Activated CD4-positive, alpha-beta T cell treated with anti-CD3 and anti-CD28 coated beads for 4 hours (primary cell): Measurements from ENCODE around the gene SCN4B.

ENCODE experiments used
- DNase-seq, 2 donors: peaks; one replicate each; pipeline ENCODE4 v3.0.0-alpha.2; 2020

Gene SCN4B

GRCh38 chr11:118172356-118172755, 19.7 kb upstream of the SCN4B start:
- no peak for DNase-seq

DNA sequence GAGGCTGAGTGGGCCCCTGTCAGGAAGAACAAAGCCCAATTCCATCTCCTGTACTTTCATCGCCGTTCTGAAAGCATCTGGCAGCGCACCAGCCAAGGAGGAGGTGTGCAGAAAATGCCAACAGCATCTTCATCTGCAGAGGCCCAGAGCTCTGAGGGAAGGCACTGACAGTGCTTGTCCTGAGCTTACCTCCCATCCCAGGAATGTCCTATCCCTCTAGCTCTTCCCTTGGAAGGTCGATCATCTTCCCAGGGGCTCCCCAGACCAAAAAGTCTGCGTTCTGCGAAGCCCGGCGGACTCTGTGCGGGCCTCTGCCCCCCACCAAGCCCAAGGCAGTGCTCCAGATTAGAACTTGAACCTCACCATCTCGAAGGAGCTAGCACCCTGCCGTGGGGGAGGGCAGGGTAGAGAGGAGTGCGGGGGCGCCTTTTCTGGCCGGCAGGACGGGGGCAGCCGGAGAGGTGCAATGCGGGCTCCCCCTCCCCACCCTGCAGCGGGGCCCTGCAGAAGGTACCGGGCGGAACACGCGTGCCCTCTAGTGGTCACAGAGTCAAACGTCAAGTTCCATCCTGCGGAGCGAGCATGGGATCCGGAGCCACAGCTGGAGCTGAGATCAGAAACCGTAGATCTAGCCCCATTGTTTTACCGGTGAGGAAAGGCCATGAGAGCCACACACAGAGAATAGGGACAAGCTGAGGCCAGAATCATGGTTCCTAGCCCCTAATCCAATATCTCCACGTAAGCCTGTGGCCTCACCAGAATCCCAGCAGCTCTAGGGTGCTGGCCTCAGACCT, 18.8 kb upstream of the SCN4B start:
- peak; percentile 70 for DNase-seq

DNA sequence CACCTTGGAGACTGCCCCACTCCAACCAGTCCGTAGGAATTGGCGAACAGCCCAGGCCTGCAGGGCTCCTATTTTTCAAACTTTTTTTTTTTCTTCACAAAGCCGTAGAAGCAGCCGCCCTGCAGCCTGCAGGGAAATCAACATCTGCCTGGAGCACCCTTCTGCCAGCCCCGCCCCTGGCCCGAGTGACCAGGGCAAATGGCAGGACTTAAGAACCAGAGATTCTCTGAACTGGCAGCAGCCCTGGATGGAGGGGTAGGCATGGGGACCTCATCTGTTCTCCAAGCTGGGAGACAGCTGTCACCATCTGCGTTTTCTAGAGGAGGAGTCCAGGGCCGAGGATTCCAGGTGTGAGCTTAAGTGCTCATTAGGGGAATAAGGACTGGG, 18.3 kb upstream of the SCN4B start:
- no peak for DNase-seq

GRCh38 chr11:118170231-118170630, 17.6 kb upstream of the SCN4B start:
- DNase-seq: no peak

DNA sequence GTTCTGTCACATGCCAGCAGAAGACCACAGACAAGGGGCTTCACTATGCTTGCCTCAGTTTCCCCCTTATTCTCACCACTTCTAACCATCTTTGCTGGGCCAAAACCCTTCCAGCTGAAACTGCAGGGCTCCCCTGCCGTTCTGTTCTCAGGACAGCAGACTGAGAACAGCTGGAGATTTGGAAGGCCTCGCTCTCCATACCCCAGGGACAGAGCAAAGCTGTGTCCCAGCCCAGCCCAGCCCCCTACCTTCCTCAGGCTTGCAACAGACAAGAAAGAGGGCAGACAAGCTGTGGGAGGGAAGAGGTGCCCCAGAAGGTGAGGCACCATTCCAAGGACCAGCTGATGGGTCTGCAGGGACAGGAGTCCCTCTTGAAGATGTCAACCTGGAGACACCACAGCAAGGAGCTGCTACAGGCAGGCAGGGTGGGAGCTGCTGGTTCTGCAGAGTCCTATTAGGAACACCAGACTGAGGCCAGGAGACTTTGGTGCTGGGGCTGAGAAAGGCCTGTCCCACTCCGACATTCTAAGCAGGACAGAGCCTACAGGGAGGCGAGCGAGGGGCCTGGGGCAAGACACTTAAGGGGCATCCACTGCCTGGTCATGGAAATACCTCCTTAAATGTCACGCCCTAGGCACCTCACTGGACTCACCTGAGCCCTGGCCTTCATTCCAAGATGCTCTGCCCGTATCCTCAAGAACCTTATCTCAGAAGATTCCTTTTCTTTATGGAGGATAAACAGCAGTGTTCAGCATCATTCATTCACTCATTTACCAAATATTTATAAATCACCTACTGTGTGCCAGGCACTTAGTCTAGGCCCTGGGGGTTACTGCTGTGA, 16.9 kb upstream of the SCN4B start:
- DNase-seq: no peak

GRCh38 chr11:118168751-118169150, 16.1 kb upstream of the SCN4B start:
- DNase-seq: no peak

DNA sequence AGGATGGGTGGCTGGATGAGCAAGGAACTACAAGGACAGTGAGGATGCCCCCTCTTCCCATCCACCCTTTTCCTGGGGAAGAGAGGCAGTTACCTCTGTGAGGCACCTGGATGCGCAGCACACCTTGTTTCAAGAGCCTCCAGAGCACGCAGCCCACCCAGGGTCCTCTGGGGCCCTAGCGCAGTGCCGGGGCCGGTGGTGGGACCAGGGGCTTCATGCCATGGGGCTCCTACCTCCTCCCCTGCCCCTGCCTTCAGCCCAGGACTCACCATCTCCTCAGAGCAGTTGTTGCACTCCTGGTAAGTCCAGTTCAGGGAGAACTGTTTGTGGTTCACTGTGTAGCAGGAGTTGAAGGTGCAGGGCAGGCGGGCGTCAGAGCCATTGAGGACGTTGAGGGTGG, 15.7 kb upstream of the SCN4B start:
- DNase-seq: no peak

GRCh38 chr11:118167906-118168305, 15.3 kb upstream of the SCN4B start:
- DNase-seq: no peak

GRCh38 chr11:118167253-118167652, 14.6 kb upstream of the SCN4B start:
- DNase-seq: no peak

DNA sequence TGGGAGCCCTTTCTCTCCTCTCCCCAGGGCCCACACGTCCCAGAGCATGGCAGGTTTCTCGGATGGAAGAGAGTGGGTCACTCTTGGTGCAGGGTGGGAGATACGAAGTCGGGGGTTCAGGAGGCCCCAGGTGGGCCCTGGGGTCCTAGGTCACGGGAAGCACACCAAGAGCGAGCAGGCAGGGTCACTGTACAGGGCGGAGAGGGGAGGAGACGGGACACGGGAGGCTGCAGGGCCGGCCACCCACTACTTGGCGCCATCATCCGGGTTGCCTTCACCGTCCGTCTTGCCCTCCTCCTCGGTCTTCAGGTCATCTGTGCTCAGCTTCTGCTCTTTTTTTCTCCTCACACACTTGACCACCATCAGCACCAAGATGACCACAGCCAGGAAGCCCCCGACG, 14.0 kb upstream of the SCN4B start:
- no peak for DNase-seq

DNA sequence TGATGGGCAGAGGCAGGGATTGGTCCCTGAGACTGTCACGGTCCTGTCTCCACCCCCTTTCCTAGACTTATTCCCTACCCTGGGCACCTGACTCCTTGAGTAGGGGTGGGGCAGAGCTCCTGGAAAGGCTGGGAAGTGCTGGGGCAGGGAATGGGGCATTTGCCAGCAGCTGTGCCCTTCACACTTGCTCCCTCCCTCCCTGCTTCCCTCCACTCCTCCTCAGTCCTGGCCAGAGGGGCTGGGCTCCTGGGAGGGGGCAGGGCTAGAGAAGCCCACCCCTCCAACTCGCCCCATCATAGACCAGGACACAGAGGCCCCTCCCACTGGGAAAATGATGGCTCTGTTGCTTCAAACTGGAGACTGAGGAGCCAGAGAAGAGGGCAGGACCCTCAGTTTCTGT, 12.3 kb upstream of the SCN4B start:
- DNase-seq: no peak

DNA sequence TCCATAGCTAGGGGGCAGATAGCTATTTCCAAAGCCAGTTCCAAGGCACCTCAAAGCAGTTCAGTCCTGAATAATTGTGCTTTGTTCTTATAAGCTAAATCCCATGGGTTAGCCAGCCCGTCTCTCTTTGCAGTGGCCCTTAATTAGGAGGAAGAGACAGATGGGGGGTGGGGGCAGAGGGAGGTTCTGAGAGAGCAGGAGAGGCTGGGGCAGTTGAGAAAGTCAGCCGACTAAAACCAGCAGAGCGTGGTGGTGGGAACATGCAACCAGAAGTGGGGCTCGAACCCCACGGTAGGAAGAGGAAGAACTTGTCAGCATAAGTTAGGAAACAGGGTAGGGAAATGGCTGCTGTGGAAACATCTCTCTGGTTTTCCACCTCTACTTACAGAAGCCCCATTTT, 10.9 kb upstream of the SCN4B start:
- DNase-seq: no peak

GRCh38 chr11:118162846-118163245, 10.2 kb upstream of the SCN4B start:
- DNase-seq: no peak

- no peak for DNase-seq
Observed at GRCh38 chr11:118161786-118162185, 9.2 kb upstream of the SCN4B start.

GRCh38 chr11:118157186-118157895, 4.7 kb upstream of the SCN4B start:
- no peak for DNase-seq

- no peak for DNase-seq
Observed at GRCh38 chr11:118156531-118157185, 4.0 kb upstream of the SCN4B start.

DNA sequence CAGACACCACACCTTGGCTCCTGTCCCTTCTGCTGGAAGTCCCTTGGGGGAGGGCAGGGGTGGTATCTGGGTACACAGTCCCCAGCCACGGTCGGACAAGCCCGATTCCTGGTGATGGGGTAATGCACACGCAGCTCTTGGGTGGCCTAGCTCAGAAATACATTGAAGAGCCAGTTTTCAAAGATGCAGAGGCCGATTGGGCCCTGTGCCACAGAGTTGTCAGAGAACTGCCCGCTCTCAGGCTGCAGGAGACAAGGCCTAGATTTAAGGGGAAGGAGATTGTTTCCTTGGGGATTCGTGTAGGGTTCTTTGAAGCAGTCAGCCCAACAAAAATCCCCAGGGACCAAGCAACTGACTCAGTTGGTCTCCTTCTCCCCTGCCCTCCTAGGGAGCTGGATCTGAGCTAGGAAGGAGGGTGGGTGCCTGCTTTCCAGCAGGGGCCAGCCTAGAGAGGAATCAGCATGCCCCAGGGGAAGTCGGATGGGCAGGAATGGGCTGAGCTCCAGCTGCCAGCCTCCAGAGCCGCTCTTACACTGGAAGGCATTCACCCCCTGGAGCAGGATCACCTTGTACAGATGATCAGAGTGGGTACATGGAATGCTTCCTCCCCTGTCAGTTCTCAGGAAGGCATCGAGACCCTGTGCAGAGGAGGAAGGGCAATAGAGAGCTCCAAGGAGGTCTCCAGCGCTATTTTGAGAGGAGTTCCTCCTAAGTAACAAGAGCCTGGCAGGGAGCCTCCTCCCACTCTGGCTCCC, 3.3 kb upstream of the SCN4B start:
- no peak for DNase-seq

DNA sequence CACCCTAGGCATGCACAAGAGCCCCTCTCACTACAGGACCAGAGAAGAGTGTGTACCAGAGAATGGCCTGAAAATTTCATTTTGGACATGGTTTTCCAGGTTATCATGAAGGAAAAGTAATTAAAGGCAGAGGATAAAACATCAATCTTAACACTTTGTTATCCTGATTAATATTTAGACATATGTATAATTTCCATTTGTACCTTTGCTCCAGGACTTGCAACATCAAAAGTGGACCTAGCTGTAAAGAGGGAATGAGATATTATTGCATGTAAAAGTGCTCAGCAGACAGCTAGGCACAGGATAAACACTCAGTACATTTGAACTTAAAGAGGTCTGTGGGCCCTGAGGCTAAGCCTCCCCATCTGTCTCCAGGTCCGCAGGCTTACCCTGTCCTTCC, 2.0 kb upstream of the SCN4B start:
- no peak for DNase-seq

DNA sequence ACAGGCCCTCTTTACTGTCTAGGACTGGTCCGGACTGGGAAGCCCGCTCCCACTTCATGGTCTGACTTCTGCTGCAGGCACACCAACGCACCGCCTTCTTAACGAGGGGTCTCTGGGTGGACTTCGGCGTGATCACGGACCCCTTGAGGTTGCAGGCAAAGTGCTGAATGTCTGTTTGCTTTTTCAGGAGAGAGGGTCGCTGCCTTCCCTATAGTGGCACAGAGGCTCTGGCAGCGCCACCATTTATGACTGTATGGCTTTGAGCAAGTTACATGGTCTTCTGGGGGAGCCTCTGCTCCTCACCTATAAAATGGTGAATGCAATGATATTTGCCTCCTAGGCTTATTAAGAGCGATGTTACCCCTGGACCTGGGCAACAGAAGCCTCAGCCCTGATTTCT, 1.4 kb upstream of the SCN4B start:
- no peak for DNase-seq

DNA sequence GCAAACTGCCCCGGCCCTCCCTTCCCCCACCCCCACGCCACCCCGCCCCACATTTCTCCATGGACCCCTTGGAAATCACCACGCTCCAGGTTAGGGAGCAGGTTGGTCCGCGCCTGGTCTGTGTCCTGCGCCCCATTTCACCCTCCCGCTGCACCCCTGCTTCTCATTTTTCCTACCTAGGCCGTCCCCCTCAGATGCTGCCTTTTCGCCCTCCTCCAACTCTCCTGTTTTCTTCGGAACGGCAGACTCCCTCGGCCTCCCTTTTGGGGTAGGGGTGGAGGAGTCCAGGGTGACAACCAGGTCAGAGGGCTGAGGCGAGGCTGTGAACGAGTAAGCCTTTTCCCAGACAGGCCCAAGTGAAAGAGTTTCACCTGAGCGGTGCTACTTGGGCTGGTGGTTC, 893 bp upstream of the SCN4B start:
- no peak for DNase-seq

DNA sequence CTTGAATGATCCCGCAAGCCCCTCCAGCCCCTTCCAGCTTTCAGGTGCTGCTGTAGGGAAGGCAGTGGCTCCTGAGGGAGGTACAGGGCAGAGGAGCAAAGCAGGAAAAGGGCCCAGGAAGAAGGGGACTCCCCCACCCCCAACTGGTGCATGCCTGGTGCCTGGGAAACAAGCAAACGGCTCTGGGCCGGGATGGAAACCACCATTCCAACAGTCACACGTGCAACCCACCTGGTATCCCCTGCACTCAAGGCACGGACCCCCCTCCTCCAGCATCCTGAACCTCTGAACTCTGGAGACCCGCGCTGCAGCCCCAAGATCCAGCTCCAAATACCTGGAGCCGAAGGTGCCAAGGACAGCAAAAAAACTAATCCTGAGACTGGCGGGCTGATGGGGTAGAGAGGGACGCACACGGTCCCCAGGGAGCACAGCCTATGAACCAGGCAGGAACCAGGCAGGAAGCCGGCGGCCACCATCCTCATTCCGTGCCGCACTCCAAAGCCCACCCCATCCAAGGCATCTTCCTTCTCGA, 537 bp downstream of the SCN4B start:
- DNase-seq: no peak

GRCh38 chr11:118151431-118151830, 1.2 kb downstream of the SCN4B start:
- no peak for DNase-seq
